MCF 10A (cell line): ENCODE measurements around the gene CACNA2D3. TPM values are rescaled to one million over a fixed set of nuclear protein-coding genes. Genes with fewer than 3 reads are reported as not detected.

Source experiments
- BruUV-seq: library from RNA; stranded (reverse); fragments of 400-500 nt; replicated peaks from 2 replicates; lab custom pipeline; 2021; lab: Mats Ljungman, UMichigan
- CTCF ChIA-PET: fragments of 300-600 bp; sonication (Branson Sonifier 250); formaldehyde crosslinking; extraction: SDS; loops from one replicate; lab custom pipeline; 2021; ENCODE audit warnings: antibody characterized with exemption, inconsistent platforms; lab: Yijun Ruan, JAX
- POLR2A ChIA-PET: fragments of 300-600, 350-650 bp; sonication (Branson Sonifier 250); formaldehyde crosslinking; extraction: SDS; loops from one replicate; lab custom pipeline; 2020; ENCODE audit warnings: antibody characterized with exemption, inconsistent platforms; lab: Yijun Ruan, JAX
- DNase-seq: peaks from one replicate; pipeline ENCODE4 v3.0.0-alpha.2; 2018; ENCODE audit not compliant: unreplicated experiment
- H3K27ac Mint-ChIP-seq: one replicate; pipeline ENCODE4 v1.8.0; 2022; ENCODE audit warnings: mild to moderate bottlenecking, low read depth, mixed read lengths; ENCODE audit not compliant: unreplicated experiment
- H3K27me3 Mint-ChIP-seq: one replicate; pipeline ENCODE4 v1.8.0; 2022; ENCODE audit warnings: mixed read lengths; ENCODE audit not compliant: insufficient read depth, unreplicated experiment
- H3K36me3 Mint-ChIP-seq: one replicate; pipeline ENCODE4 v1.8.0; 2022; ENCODE audit warnings: mild to moderate bottlenecking, moderate library complexity, mixed read lengths; ENCODE audit not compliant: insufficient read depth, unreplicated experiment
- H3K4me1 Mint-ChIP-seq: one replicate; pipeline ENCODE4 v1.8.0; 2022; ENCODE audit warnings: mixed read lengths; ENCODE audit not compliant: insufficient read depth, unreplicated experiment
- H3K4me3 Mint-ChIP-seq: one replicate; pipeline ENCODE4 v1.8.0; 2022; ENCODE audit warnings: mild to moderate bottlenecking, moderate library complexity, mixed read lengths; ENCODE audit not compliant: unreplicated experiment
- H3K9me3 Mint-ChIP-seq: one replicate; pipeline ENCODE4 v1.8.0; 2022; ENCODE audit warnings: mixed read lengths; ENCODE audit not compliant: unreplicated experiment
- CTCF ChIP-seq: fragments of 200-600 bp; IDR thresholded peaks from one replicate; pipeline ENCODE4 v1.8.0; 2022; ENCODE audit warnings: antibody characterized with exemption, mild to moderate bottlenecking; ENCODE audit not compliant: unreplicated experiment
- intact Hi-C: fragments of 100-400 bp; cut with micrococcal nuclease; formaldehyde crosslinking; loops from 2 replicates; pipeline ENCODE4 v1.14.1; 2022
- total RNA-seq: library from RNA; stranded (reverse); gene quantifications from 2 replicates; pipeline ENCODE4 v1.2.3, GENCODE V29; 2022

CACNA2D3 gene
- total RNA-seq, 1 experiment from 2014 or later, result 2.3 TPM

GRCh38 chr3:54530944-54531343 lies 408.6 kb downstream of the CACNA2D3 start:
- BruUV-seq, result no TSS peak

GRCh38 chr3:54531741-54532140 lies 409.4 kb downstream of the CACNA2D3 start:
- H3K9me3 Mint-ChIP-seq, result no peaks in the 10 kb centered on the region

More at GRCh38 chr3:54530944-54531343, 408.6 kb downstream of the CACNA2D3 start:
- POLR2A ChIA-PET, result no interaction called here
- no peak overlapping the region for H3K4me3 Mint-ChIP-seq
- H3K27ac Mint-ChIP-seq, result no peak overlapping the region
- intact Hi-C loops, result no loop called here
- peaks cover 23% of the 10 kb centered on the region for H3K27me3 Mint-ChIP-seq
- H3K4me1 Mint-ChIP-seq, result no peaks in the 10 kb centered on the region
- no peaks in the 10 kb centered on the region for H3K36me3 Mint-ChIP-seq
- no peak for DNase-seq
- TF ChIP-seq CTCF, result no peak
- H3K9me3 Mint-ChIP-seq, result no peaks in the 10 kb centered on the region
- CTCF ChIA-PET, result no interaction called here

GRCh38 chr3:54533856-54534255 lies 411.5 kb downstream of the CACNA2D3 start:
- intact Hi-C loops, result no loop called here
- peaks cover 34% of the 10 kb centered on the region for H3K27me3 Mint-ChIP-seq
- H3K36me3 Mint-ChIP-seq, result no peaks in the 10 kb centered on the region
- no peak for TF ChIP-seq CTCF
- H3K9me3 Mint-ChIP-seq, result no peaks in the 10 kb centered on the region
- no peaks in the 10 kb centered on the region for H3K4me1 Mint-ChIP-seq
- CTCF ChIA-PET, result no interaction called here
- H3K4me3 Mint-ChIP-seq, result no peak overlapping the region
- peak; percentile 12 for DNase-seq
- no TSS peak for BruUV-seq
- POLR2A ChIA-PET, result no interaction called here
- no peak overlapping the region for H3K27ac Mint-ChIP-seq

More at GRCh38 chr3:54531741-54532140, 409.4 kb downstream of the CACNA2D3 start:
- Mint-ChIP-seq H3K4me3 (no peak overlapping the region), H3K27ac (no peak overlapping the region), H3K4me1 (no peaks in the 10 kb centered on the region), H3K27me3 (peaks cover 27% of the 10 kb centered on the region), H3K36me3 (no peaks in the 10 kb centered on the region)
- POLR2A ChIA-PET, result no interaction called here
- BruUV-seq, result no TSS peak
- DNase-seq, result no peak
- CTCF ChIA-PET, result no interaction called here
- TF ChIP-seq CTCF, result no peak
- intact Hi-C loops, result no loop called here

- H3K4me3 Mint-ChIP-seq, result no peak overlapping the region
- CTCF ChIA-PET, result interaction anchor here (0.6 kb wide), 1 partner anchor 12 kb away, joined by 4 read pairs; no protein-coding TSS in a partner anchor
- no TSS peak for BruUV-seq
- no peaks in the 10 kb centered on the region for H3K4me1 Mint-ChIP-seq
- no peaks in the 10 kb centered on the region for H3K36me3 Mint-ChIP-seq
- no peak for TF ChIP-seq CTCF
- no peak for DNase-seq
- H3K27me3 Mint-ChIP-seq, result peaks cover 34% of the 10 kb centered on the region
- no peak overlapping the region for H3K27ac Mint-ChIP-seq
- intact Hi-C loops, result no loop called here
- POLR2A ChIA-PET, result no interaction called here
- H3K9me3 Mint-ChIP-seq, result no peaks in the 10 kb centered on the region
Measured at GRCh38 chr3:54535619-54536018, 413.3 kb downstream of the CACNA2D3 start.
